Fibroblast of peridontal ligament (primary cell): ENCODE measurements around the gene RIPK3.
"Not testable (repeated sequence)": the region's sequence is repeated elsewhere in the genome, so short reads cannot be mapped to it uniquely, and the experiment has no call there.

Source experiments
- DNase-seq: peaks from one replicate; pipeline ENCODE4 v3.0.0-alpha.2; 2010; ENCODE audit errors: extremely low read depth

RIPK3 gene

GRCh38 chr14:24369463-24369862 is 29.7 kb upstream of the RIPK3 start:
- no peak for DNase-seq

GRCh38 chr14:24368562-24369252 is 28.9 kb upstream of the RIPK3 start:
- peak; percentile 90 for DNase-seq

- no peak for DNase-seq
Measured at GRCh38 chr14:24368212-24368561, 28.4 kb upstream of the RIPK3 start.

GRCh38 chr14:24367514-24368211 is 27.9 kb upstream of the RIPK3 start, which contains the start of gene NFATC4:
NFATC4 (plus strand) TSS chr14:24368184; CDS start chr14:24368341, 157 bp downstream.
- peak; percentile 98 for DNase-seq

GRCh38 chr14:24366721-24367513 is 27.1 kb upstream of the RIPK3 start:
- DNase-seq, result peak; percentile 97

- no peak for DNase-seq
Measured at GRCh38 chr14:24366413-24366720, 26.6 kb upstream of the RIPK3 start.

- DNase-seq, result peak; percentile 92
Measured at GRCh38 chr14:24365600-24366412, 26.0 kb upstream of the RIPK3 start.

- DNase-seq, result no peak
Measured at GRCh38 chr14:24364841-24365240, 25.1 kb upstream of the RIPK3 start.

- DNase-seq, result no peak
Measured at GRCh38 chr14:24363401-24363800, 23.6 kb upstream of the RIPK3 start.

GRCh38 chr14:24362241-24362960 is 22.6 kb upstream of the RIPK3 start:
- peak; percentile 60 for DNase-seq

GRCh38 chr14:24361326-24361725 is 21.5 kb upstream of the RIPK3 start:
- no peak for DNase-seq

GRCh38 chr14:24360281-24360680 is 20.5 kb upstream of the RIPK3 start:
- no peak for DNase-seq

GRCh38 chr14:24356208-24356607 is 16.4 kb upstream of the RIPK3 start:
- no peak for DNase-seq

- DNase-seq, result no peak
Measured at GRCh38 chr14:24355009-24355408, 15.2 kb upstream of the RIPK3 start.

- not testable (repeated sequence) for DNase-seq
Measured at GRCh38 chr14:24354482-24354825, 14.7 kb upstream of the RIPK3 start.

GRCh38 chr14:24353559-24354481 is 14.0 kb upstream of the RIPK3 start:
- DNase-seq, result peak; percentile 81

GRCh38 chr14:24351517-24351916 is 11.7 kb upstream of the RIPK3 start:
- peak; percentile 83 for DNase-seq

GRCh38 chr14:24349742-24350141 is 10.0 kb upstream of the RIPK3 start:
- DNase-seq, result no peak

GRCh38 chr14:24348186-24348585 is 8.4 kb upstream of the RIPK3 start:
- no peak for DNase-seq

- no peak for DNase-seq
Measured at GRCh38 chr14:24347134-24347533, 7.3 kb upstream of the RIPK3 start.
